ENCODE results near the gene PYM1. TPM values are rescaled to one million over a fixed set of nuclear protein-coding genes. Genes with fewer than 3 reads are reported as not detected.
A peak's percentile ranks its signal among the peaks of the same experiment; 100 is the strongest.

The PYM1 gene
- total and polyA plus RNA-seq, 2 of the 13 experiments (the other 11 are each of a cell fraction or from before 2014, with no cell fraction given), result 44.0 to 51.8 TPM

GRCh38 chr12:55955800-55956508 lies 28.3 kb upstream of the PYM1 start:
- ChIA-PET POLR2A (interaction anchor here (4.9 kb wide), 1 partner anchor 18 kb away, joined by 23 read pairs; the partner anchor contains the start of gene RAB5B), CTCF (ENCODE audit: low intra/inter-chr PET ratio, low total read pairs) (interaction anchor here (0.7 to 1.5 kb wide), 4 partner anchors 18 to 86 kb away, joined by 3 to 6 read pairs (median 4); partner anchors contain the start of genes RAB5B and RPS26)
- peak; percentile 78 for ATAC-seq
- BruUV-seq (replicated peaks), result no TSS peak
- Histone ChIP-seq H3K9me3 (ENCODE audit: low read length) (no peaks in the 10 kb centered on the region), H3K36me3 (replicated peaks in 1 of 2; ENCODE audit: control insufficient read depth in 1 of 2, insufficient read depth in 2 of 2, low read length in 2 of 2) (no peaks in the 10 kb centered on the region), H3K4me2 (ENCODE audit: low read depth, low read length) (no peak overlapping the region), H2AFZ (ENCODE audit: low read length) (no peak overlapping the region), H3K27me3 (ENCODE audit: control insufficient read depth in 1 of 2, insufficient read depth in 2 of 2, low read length in 2 of 2) (no peaks in the 10 kb centered on the region), H3K9ac (ENCODE audit: insufficient read depth, low read depth, low read length) (no peak overlapping the region), H3K4me3 (replicated peaks in 1 of 3; ENCODE audit: insufficient read depth in 1 of 3, low read depth in 2 of 3, low read length in 3 of 3) (no peak overlapping the region), H4K20me1 (ENCODE audit: insufficient read depth, low read length) (no peaks in the 10 kb centered on the region), H3K27ac (ENCODE audit: extremely low read length, insufficient read depth, low read length) (no peak overlapping the region), H3K79me2 (ENCODE audit: insufficient read depth, low read length) (no peaks in the 10 kb centered on the region), H3K4me1 (ENCODE audit: insufficient read depth, low read length) (peaks cover 12% of the 10 kb centered on the region)
- TF ChIP-seq FOSL2 (CRISPR knock-in tag; IDR thresholded peaks at IDR 0.05) (peak; percentile 93), CTCF (CRISPR knock-in tag; IDR thresholded peaks at IDR 0.05) (peak; percentile 44; the same call in 1 of the 2 replicates), SMC3 (IDR thresholded peaks at IDR 0.05; ENCODE audit: low read length) (peak; percentile 49; the same call in 1 of the 2 replicates), HES4 (CRISPR knock-in tag; IDR thresholded peaks at IDR 0.05; ENCODE audit: borderline replicate concordance) (no peak), TCF7 (IDR thresholded peaks at IDR 0.05; ENCODE audit: low read depth) (0 out of 2 replicates have a peak, but pooled peaks have one; percentile 10), JUND (CRISPR knock-in tag; IDR thresholded peaks at IDR 0.05) (peak; percentile 53; the same call in 1 of the 2 replicates), XRCC5 (optimal IDR thresholded peaks at IDR 0.05; ENCODE audit: low read length) (peak; percentile 42), KIAA2018 (CRISPR knock-in tag; IDR thresholded peaks at IDR 0.05; ENCODE audit: borderline replicate concordance) (no peak), RFX5 (IDR thresholded peaks at IDR 0.05; ENCODE audit: low read depth, low read length) (0 out of 2 replicates have a peak, but pooled peaks have one; percentile 27), STAG1 (CRISPR knock-in tag; IDR thresholded peaks at IDR 0.05) (peak; percentile 31)
- TF ChIP-seq, protein P1, sequence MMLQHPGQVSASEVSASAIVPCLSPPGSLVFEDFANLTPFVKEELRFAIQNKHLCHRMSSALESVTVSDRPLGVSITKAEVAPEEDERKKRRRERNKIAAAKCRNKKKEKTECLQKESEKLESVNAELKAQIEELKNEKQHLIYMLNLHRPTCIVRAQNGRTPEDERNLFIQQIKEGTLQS (CRISPR knock-in tag; IDR thresholded peaks at IDR 0.05), result peak; percentile 57
- TF ChIP-seq, protein P2, sequence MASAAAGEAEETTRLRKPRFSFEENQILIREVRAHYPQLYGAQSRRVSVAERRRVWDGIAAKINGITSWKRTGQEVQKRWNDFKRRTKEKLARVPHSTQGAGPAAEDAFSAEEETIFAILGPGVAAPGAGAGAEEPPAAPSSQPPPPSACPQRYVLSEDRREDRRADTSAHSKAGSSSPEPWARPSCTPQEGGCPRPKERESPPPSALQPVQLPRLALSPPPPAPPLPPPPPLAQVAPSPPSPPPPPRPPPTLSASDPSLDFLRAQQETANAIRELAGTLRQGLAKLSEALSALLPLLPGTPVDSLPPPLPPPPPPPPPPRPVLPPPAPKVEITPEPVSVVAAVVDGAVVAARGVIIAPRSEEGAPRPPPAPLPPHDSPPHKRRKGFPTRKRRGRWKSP (CRISPR knock-in tag; IDR thresholded peaks at IDR 0.05), result no peak
- WGBS (ENCODE audit: low lambda C conversion rate), result 78% methylated on average over 5 of the region's 6 CpGs
- in situ Hi-C loops (cut with HindIII; ENCODE audit: extremely low pct_ligation_motif_present, low pct_unique_long_range_greater_than_20kb), result no loop called here
- peak; percentile 48 for DNase-seq (ENCODE audit: low spot score)
- no peak for FAIRE-seq
- intact Hi-C loops (cut with micrococcal nuclease; ENCODE audit: unreplicated experiment), result no loop called here

Data from HepG2 (cell line).